Measurements from ENCODE around the gene UVSSA. TPM values are rescaled to one million over a fixed set of nuclear protein-coding genes. Genes with fewer than 3 reads are reported as not detected.

UVSSA gene
- total RNA-seq, 4 donors from 2014 or later: 9.8 to 40.1 (median 14.5) TPM

- TF ChIP-seq, protein P1, sequence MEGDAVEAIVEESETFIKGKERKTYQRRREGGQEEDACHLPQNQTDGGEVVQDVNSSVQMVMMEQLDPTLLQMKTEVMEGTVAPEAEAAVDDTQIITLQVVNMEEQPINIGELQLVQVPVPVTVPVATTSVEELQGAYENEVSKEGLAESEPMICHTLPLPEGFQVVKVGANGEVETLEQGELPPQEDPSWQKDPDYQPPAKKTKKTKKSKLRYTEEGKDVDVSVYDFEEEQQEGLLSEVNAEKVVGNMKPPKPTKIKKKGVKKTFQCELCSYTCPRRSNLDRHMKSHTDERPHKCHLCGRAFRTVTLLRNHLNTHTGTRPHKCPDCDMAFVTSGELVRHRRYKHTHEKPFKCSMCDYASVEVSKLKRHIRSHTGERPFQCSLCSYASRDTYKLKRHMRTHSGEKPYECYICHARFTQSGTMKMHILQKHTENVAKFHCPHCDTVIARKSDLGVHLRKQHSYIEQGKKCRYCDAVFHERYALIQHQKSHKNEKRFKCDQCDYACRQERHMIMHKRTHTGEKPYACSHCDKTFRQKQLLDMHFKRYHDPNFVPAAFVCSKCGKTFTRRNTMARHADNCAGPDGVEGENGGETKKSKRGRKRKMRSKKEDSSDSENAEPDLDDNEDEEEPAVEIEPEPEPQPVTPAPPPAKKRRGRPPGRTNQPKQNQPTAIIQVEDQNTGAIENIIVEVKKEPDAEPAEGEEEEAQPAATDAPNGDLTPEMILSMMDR (IDR thresholded peaks at IDR 0.05; ENCODE audit: low read depth): no peak
Measured at GRCh38 chr4:1305261-1305711, 41.7 kb upstream of the UVSSA start.

DNA sequence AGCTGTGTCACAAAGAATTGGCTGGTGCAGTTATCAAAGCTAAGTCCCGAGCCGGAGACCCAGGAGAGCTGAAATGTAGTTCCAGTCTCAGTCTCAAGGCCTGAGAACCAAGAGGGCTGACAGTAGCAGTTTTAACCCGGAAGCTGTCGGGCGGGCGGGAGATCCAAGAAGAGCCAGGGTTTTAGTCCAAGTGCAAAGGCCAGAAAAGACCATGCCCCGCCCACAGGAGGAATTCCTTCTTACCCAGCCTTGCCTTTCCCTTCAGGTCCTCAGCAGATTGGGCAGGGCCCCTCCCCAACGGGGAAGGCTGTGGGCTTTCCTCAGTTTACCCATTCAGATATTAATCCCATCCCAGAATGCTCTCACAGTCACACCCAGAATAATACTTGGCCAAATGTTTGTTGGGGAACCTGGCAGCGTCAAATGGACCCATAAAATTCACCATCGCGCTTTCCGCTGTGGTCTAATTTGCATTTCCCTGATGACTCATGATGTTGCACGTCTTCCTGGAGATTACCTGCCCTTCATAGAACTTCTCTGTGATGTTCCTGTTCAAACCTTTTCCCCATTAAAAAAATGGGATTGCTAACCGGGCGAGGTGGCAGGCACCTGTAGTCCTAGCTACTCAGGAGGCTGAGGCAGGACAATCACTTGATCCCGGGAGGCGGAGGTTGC lies 41.1 kb upstream of the UVSSA start:
- TF ChIP-seq, protein P1 (IDR thresholded peaks at IDR 0.05; ENCODE audit: low read depth): no peak

DNA sequence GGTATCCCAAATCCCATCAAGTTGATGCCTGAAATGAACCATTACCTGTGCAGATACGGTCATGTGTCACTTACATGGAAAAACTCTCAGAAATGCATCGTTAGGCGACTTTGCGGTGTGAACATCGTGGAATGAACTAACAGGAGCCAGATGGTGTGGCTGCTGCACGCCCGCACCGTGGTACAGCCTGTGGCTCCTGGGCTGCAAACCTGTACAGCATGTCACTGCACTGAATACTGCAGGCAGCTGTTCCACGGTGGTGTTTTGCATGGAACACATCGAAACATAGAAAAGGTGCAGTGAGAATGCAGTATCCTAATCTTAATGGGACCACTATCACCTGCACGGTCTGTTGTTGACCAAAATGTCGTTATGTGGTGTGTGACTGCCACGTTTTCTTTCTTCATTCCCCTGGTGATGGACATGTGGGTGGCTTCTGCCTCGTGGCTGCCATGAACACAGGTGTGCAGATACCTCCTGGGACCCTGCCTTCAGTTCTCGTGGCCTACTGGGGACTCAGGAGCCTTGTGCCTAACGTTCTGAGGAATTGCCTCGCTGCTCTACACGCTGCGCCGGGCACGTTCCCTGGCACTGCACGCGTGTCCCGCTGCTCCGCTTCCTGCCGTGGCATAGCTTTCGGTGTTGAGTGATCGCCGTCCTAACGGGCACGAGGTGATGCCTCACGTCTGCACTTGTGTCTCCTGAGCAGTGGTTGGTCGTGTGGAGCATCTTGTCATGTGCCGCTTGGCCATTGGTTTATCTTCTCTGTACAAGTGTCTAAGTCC lies 38.9 kb upstream of the UVSSA start:
- TF ChIP-seq, protein P1 (IDR thresholded peaks at IDR 0.05; ENCODE audit: low read depth): no peak

GRCh38 chr4:1309261-1310010 lies 37.6 kb upstream of the UVSSA start:
- TF ChIP-seq, protein P1 (IDR thresholded peaks at IDR 0.05; ENCODE audit: low read depth): no peak

- TF ChIP-seq, protein P1 (IDR thresholded peaks at IDR 0.05; ENCODE audit: low read depth): no peak
Measured at GRCh38 chr4:1310031-1310795, 36.8 kb upstream of the UVSSA start.

DNA sequence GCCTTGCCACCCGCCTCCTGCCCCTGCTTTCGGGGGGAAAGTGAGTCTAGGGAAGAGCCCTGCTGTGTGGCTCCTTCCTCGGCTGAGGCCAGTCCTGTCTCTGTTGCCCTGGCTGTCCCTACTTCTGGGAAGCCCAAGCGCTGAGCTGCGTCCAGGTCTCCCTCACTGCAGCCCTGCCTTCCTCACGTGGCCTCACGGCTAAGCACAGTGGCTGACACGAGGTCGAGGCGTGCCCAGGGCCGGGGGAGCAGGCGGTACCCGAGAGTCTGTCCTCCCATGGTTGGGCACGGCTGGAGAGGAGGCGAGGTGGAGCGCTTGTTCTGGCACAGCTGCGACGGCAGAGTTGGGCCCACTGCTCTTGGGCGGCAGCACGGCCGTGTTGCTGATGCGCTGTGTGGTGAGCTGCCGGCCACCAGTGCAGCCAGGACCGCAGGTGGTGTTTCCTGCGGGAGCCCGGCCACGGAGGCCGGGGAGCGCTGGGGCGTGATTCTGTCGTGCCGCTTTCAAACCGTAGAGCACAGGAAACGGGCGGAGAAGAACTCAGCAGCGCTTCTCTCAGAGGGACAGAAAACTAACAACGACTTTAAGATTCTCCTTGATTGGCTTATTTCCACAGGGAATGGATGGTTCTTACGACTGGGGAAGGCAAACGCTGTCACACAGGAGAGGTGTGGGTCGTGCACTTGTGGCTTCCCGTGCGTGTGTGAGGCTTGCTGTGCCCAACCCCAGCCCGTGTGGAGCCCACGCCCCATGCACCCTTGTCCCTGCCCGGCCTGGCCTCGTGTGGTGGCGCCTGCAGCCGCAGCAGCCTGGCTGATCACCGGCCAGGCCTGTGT lies 36.0 kb upstream of the UVSSA start:
- TF ChIP-seq, protein P1 (IDR thresholded peaks at IDR 0.05; ENCODE audit: low read depth): no peak
